GM19455 (cell line): ENCODE measurements around the gene ECT2L.
"Not testable (repeated sequence)": the region's sequence is repeated elsewhere in the genome, so short reads cannot be mapped to it uniquely, and the experiment has no call there.

ENCODE experiments used
- ATAC-seq: cut with Tn5 transposase; IDR thresholded peaks from one replicate; pipeline ENCODE4 v1.9.1; 2021; ENCODE audit not compliant: unreplicated experiment

Gene ECT2L

GRCh38 chr6:138926579-138926978 lies 130.7 kb downstream of the ECT2L start:
- ATAC-seq = no peak

- no peak for ATAC-seq
Measured at GRCh38 chr6:138931660-138932059, 135.8 kb downstream of the ECT2L start.

- ATAC-seq = not testable (repeated sequence)
Measured at GRCh38 chr6:138936873-138937272, 141.0 kb downstream of the ECT2L start.

- no peak for ATAC-seq
Measured at GRCh38 chr6:138943089-138943625, 147.3 kb downstream of the ECT2L start.

GRCh38 chr6:138944412-138944811 lies 148.5 kb downstream of the ECT2L start:
- no peak for ATAC-seq

GRCh38 chr6:138945354-138945753 lies 149.5 kb downstream of the ECT2L start:
- no peak for ATAC-seq

GRCh38 chr6:138948004-138948403 lies 152.1 kb downstream of the ECT2L start:
- ATAC-seq = no peak

GRCh38 chr6:138948546-138949179 lies 152.8 kb downstream of the ECT2L start:
- ATAC-seq = no peak

- ATAC-seq = no peak
Measured at GRCh38 chr6:138953451-138953850, 157.6 kb downstream of the ECT2L start.
